Activated T-helper 1 cell treated with Interleukin-2 at 50 U/mL for 16 hours (primary cell): ENCODE measurements around the gene KRT26.

Source experiments
- DNase-seq: peaks from one replicate; pipeline ENCODE4 v3.0.0-alpha.2; 2020; ENCODE audit warnings: low read depth

KRT26 gene

GRCh38 chr17:40727447-40728231 is 44.4 kb downstream of the KRT26 start:
- DNase-seq = no peak

- DNase-seq = no peak
Observed at GRCh38 chr17:40726919-40727318, 45.1 kb downstream of the KRT26 start.

GRCh38 chr17:40724656-40725055 is 47.3 kb downstream of the KRT26 start:
- no peak for DNase-seq

GRCh38 chr17:40722241-40722640 is 49.8 kb downstream of the KRT26 start:
- no peak for DNase-seq

GRCh38 chr17:40720899-40721298 is 51.1 kb downstream of the KRT26 start:
- no peak for DNase-seq

GRCh38 chr17:40718930-40719329 is 53.1 kb downstream of the KRT26 start:
- no peak for DNase-seq

- DNase-seq = no peak
Observed at GRCh38 chr17:40717776-40718175, 54.2 kb downstream of the KRT26 start.
